ENCODE results near the gene IL4I1.

- TF ChIP-seq EZH2 (IDR thresholded peaks at IDR 0.05; ENCODE audit: insufficient read depth, poor library complexity, severe bottlenecking) = no peak
- TF ChIP-seq EZH2phosphoT487 (IDR thresholded peaks at IDR 0.05; ENCODE audit: insufficient read depth, low read depth) = no peak
These were observed 4.0 kb downstream of the IL4I1 start for GRCh38 chr19:49892716-49893115.
